Measurements from ENCODE around the gene EFCAB6. TPM values are rescaled to one million over a fixed set of nuclear protein-coding genes. Genes with fewer than 3 reads are reported as not detected.

Gene EFCAB6
- total RNA-seq, 1 donor from 2014 or later: 1.5 TPM

- no peaks in the 10 kb centered on the region for H3K4me1 Mint-ChIP-seq
- H3K27me3 Mint-ChIP-seq (ENCODE audit: low read depth): peaks cover 4% of the 10 kb centered on the region
- DNase-seq (ENCODE audit: low read depth, low spot score): no peak
- H3K4me3 Mint-ChIP-seq: no peak overlapping the region
- no peak for TF ChIP-seq CTCF (conservative IDR thresholded peaks at IDR 0.05)
- H3K36me3 Mint-ChIP-seq (ENCODE audit: low read depth): no peaks in the 10 kb centered on the region
- H3K9me3 Mint-ChIP-seq: no peaks in the 10 kb centered on the region
- no peak overlapping the region for H3K27ac Mint-ChIP-seq (ENCODE audit: unreplicated experiment)
Measured at GRCh38 chr22:43795320-43795719, 16.8 kb downstream of the EFCAB6 start.

GRCh38 chr22:43792905-43793304, 19.2 kb downstream of the EFCAB6 start:
- no peak for DNase-seq (ENCODE audit: low read depth, low spot score)
- H3K36me3 Mint-ChIP-seq (ENCODE audit: low read depth): no peaks in the 10 kb centered on the region
- H3K27ac Mint-ChIP-seq (ENCODE audit: unreplicated experiment): no peak overlapping the region
- H3K4me1 Mint-ChIP-seq: no peaks in the 10 kb centered on the region
- TF ChIP-seq CTCF (conservative IDR thresholded peaks at IDR 0.05): no peak
- H3K9me3 Mint-ChIP-seq: no peaks in the 10 kb centered on the region
- H3K4me3 Mint-ChIP-seq: no peak overlapping the region
- peaks cover 4% of the 10 kb centered on the region for H3K27me3 Mint-ChIP-seq (ENCODE audit: low read depth)

- Mint-ChIP-seq H3K9me3 (no peaks in the 10 kb centered on the region), H3K4me3 (no peak overlapping the region), H3K4me1 (no peaks in the 10 kb centered on the region), H3K36me3 (ENCODE audit: low read depth) (no peaks in the 10 kb centered on the region), H3K27ac (ENCODE audit: unreplicated experiment) (no peak overlapping the region), H3K27me3 (ENCODE audit: low read depth) (peaks cover 11% of the 10 kb centered on the region)
- no peak for DNase-seq (ENCODE audit: low read depth, low spot score)
- no peak for TF ChIP-seq CTCF (conservative IDR thresholded peaks at IDR 0.05)
Measured at GRCh38 chr22:43789452-43789851, 22.7 kb downstream of the EFCAB6 start.

- H3K27me3 Mint-ChIP-seq (ENCODE audit: low read depth): peaks cover 9% of the 10 kb centered on the region
- H3K4me3 Mint-ChIP-seq: no peak overlapping the region
- no peak for DNase-seq (ENCODE audit: low read depth, low spot score)
- no peak overlapping the region for H3K27ac Mint-ChIP-seq (ENCODE audit: unreplicated experiment)
- H3K9me3 Mint-ChIP-seq: no peaks in the 10 kb centered on the region
- TF ChIP-seq CTCF (conservative IDR thresholded peaks at IDR 0.05): peak; percentile 47
- no peaks in the 10 kb centered on the region for H3K36me3 Mint-ChIP-seq (ENCODE audit: low read depth)
- no peaks in the 10 kb centered on the region for H3K4me1 Mint-ChIP-seq
Measured at GRCh38 chr22:43783777-43784176, 28.3 kb downstream of the EFCAB6 start.

GRCh38 chr22:43782448-43782847, 29.7 kb downstream of the EFCAB6 start:
- H3K4me3 Mint-ChIP-seq: no peak overlapping the region
- TF ChIP-seq CTCF (conservative IDR thresholded peaks at IDR 0.05): no peak
- no peaks in the 10 kb centered on the region for H3K4me1 Mint-ChIP-seq
- DNase-seq (ENCODE audit: low read depth, low spot score): no peak
- H3K36me3 Mint-ChIP-seq (ENCODE audit: low read depth): no peaks in the 10 kb centered on the region
- no peaks in the 10 kb centered on the region for H3K9me3 Mint-ChIP-seq
- no peak overlapping the region for H3K27ac Mint-ChIP-seq (ENCODE audit: unreplicated experiment)
- H3K27me3 Mint-ChIP-seq (ENCODE audit: low read depth): peaks cover 3% of the 10 kb centered on the region

GRCh38 chr22:43777286-43777685, 34.8 kb downstream of the EFCAB6 start:
- H3K4me3 Mint-ChIP-seq: no peak overlapping the region
- TF ChIP-seq CTCF (conservative IDR thresholded peaks at IDR 0.05): no peak
- no peak overlapping the region for H3K27ac Mint-ChIP-seq (ENCODE audit: unreplicated experiment)
- DNase-seq (ENCODE audit: low read depth, low spot score): no peak
- H3K27me3 Mint-ChIP-seq (ENCODE audit: low read depth): no peaks in the 10 kb centered on the region
- H3K9me3 Mint-ChIP-seq: no peaks in the 10 kb centered on the region
- no peaks in the 10 kb centered on the region for H3K4me1 Mint-ChIP-seq
- no peaks in the 10 kb centered on the region for H3K36me3 Mint-ChIP-seq (ENCODE audit: low read depth)
